GM20431 (cell line): Measurements from ENCODE around the gene ARHGEF4.

ENCODE experiments used
- in situ Hi-C: fragments of 300-500 bp; cut with MseI, MboI; formaldehyde crosslinking; loops from one replicate; pipeline ENCODE4 v1.15.0; 2020; ENCODE audit warnings: low sequenced_read_pairs; ENCODE audit not compliant: unreplicated experiment

The ARHGEF4 gene

DNA sequence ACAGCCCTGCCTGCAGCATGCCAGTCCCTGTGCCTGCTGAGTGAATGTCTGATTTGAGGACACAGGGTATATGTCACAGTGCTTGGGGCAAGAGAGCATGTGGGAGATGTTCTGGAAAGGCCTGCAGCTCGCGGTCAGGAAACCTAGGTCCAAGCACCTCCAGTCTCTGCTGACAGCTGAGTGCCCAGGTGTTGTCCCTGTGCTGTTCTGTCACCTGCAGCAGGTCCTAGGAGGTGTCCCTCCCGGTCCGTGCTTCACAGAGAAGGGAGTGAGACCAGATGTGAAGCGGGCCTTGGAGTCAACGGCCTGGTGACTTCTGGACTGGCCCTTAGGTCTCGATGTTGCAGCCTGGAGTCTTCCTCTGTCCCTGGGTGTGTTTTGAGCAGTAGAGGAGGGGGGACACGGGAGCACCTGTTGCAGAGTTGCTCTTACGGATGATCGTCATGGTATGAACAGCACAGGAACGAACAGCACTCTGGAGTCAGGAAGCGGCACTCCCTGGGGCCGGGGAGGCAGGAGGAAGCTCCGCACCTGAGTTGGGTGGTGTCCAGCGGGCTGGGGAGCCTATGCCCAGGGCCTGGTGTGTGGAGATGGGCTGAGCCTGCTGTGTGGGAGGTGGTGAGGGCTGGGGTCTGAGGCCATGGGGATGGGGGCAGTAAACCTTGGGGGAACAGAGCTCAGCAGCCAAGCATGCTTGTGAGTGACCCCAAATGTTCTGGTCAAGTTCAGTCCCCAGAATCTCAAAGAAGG is 21.6 kb upstream of the ARHGEF4 start:
- in situ Hi-C loops, result no loop called here

- in situ Hi-C loops, result no loop called here
Measured at GRCh38 chr2:130818809-130819208, 17.9 kb upstream of the ARHGEF4 start.

- in situ Hi-C loops, result no loop called here
Measured at GRCh38 chr2:130819226-130819607, 17.5 kb upstream of the ARHGEF4 start.

DNA sequence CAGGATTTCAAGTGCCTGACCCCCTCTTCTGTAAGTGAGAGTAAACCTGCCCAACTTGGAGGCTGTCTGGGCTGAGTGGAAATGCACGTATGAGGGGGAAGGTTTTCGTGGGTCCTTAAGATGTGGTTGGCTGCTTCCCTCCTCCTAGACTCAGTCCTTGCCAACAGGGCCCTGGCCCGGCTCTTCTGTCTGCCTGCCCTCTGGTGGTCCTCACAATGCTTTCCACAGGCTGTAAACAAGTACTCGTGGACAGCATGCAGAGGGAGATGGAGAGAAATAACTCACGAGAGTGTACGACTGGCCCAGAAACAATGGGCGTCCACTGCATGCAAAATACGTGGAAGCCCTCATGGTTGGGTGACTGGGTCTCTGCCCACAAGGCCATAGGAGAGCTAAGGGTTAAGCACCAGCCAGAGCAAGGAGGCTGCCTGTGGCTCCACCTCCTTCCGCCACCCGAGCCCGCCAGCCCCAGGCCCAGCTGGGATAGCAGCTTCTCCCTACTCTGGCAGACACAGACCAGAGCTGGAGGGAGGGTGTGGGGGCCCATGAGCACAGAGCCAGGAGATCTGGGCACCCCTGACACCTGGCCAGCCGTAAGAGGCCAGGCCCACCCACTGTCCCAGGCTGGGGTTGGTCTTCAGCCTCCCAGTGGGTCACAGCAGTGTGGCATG is 17.0 kb upstream of the ARHGEF4 start:
- in situ Hi-C loops, result no loop called here

- in situ Hi-C loops, result no loop called here
Measured at GRCh38 chr2:130820279-130820861, 16.3 kb upstream of the ARHGEF4 start.

- in situ Hi-C loops, result no loop called here
Measured at GRCh38 chr2:130821867-130822266, 14.8 kb upstream of the ARHGEF4 start.

DNA sequence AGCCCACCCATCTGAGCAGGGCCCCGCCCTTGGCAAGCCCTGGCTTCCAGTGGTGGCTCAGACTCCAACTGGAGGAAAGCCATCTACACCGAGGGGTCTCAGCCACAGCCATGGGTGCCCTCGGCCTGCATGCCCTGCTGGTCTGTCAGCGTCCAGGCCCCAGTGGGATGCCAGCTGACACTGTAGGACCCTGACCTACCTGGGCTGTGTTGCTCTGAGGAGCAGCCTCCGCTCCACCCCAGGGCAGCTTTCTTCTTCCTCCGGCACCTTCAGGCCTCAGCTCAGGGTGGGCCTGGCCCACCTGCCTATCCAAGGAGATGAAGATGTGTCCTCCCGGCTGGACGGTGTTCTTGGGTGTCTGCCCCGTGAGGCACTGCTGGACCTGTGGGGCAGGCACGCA is 13.9 kb upstream of the ARHGEF4 start:
- in situ Hi-C loops, result no loop called here

DNA sequence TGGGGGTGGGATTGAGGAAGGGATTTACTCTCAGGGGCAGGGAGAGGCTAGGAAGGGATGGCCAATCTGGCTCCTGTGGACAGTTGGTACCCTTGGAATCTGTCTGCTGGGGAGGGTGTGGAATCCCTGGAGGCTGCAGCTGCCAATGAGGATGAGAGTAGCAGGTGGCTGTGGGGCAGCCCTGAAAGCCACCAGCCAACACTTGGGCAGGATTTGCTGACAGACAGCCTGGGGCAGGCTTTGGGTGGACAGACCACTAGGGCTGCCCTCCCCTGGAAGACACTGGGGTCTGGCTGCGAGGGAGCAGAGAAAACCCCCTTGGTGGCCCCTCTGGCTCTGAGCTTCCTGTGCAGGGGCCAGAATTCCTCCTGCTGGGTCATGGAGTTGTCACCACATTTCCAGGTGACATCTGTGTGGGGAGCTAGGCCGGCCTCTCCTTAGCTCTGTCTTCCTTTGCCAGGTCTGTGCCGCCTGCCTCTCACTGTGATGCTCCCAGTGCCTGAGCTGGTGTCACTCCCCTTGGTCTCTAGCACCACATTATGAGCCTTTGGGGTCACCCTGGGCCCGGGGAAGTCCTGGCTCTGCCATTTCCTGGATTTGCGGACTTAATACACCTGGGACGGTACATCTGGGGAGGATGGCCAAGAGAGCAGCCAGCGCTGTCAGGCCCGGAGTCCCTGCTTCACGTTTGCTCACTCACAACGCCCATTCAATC is 13.4 kb upstream of the ARHGEF4 start:
- in situ Hi-C loops, result no loop called here

- in situ Hi-C loops, result no loop called here
Measured at GRCh38 chr2:130823886-130824491, 12.7 kb upstream of the ARHGEF4 start.

- in situ Hi-C loops, result no loop called here
Measured at GRCh38 chr2:130824492-130825061, 12.1 kb upstream of the ARHGEF4 start.

DNA sequence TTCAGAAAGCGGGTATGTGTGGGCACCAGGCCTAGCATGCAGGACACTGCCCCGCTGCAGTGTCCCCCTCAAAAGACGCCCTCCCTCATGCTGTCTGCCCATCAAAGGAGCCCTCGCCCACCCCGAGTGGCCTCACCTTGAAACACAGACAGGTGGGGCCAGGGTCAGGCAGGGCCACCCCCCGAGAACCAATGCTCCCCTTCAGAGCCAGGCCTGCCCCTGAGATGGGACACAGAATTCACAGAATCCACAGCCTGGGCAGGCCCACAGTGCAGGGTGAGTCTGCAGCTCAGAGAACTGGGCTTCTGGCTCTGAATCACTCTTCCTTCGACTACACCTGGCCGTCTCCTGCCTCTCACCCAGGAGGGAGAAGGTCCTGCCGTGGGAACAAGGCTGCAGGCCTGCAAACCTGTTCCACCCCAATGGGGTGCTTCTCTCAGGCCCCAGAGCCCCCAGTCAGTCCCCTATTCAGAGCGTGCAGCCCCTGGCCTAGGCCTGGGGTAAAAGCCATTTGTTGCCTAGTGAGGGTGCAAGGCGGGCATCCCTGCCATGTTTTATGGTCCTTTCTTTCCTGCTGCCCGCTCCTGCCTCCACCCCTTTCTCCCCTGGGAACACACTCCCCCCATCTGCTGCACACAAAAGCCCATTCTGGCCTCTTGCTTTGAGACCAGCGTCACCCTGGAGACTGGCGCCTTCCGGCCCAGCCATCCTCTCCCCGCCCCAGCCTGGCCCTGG is 11.3 kb upstream of the ARHGEF4 start:
- in situ Hi-C loops, result no loop called here

- in situ Hi-C loops, result no loop called here
Measured at GRCh38 chr2:130825966-130826253, 10.8 kb upstream of the ARHGEF4 start.

- in situ Hi-C loops, result no loop called here
Measured at GRCh38 chr2:130826419-130826818, 10.3 kb upstream of the ARHGEF4 start.

GRCh38 chr2:130826821-130827501 is 9.8 kb upstream of the ARHGEF4 start:
- in situ Hi-C loops, result no loop called here

DNA sequence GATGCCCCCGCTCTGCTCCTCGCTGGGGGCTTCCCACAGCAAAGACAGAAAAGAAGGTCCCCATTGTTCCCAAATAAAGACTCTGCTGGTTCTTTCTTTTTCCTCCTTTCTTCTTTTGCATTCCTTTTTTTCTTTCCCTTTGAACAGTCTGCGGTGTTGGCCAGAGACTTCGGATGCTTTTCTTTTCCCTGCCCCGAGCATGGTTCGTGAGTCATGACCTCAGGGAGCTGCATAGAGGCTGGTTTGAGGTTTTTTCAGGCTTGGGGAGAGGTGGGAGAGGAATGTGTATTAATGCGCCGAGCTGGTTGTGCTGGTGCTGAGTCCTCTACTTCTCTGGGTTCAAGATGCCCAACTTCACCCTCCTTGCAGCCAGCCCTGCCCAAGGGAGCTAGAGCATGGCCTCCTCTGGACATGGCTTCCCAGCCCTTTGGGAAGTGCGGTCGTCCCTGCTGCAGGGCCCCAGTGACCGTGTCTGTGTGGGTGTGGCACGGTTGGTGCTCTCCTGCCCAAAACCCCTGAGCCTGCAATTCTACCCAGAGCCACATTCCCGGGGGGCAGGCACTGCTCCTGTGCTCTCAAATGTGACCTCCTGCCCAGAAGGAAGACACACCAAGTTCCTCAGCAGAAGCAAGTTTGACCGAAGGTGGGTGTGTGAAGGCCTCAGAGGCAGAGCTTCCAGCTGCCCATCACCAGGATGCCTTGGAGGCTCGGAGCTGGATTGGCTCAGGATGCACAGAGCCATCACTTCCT is 9.0 kb upstream of the ARHGEF4 start:
- in situ Hi-C loops, result no loop called here

DNA sequence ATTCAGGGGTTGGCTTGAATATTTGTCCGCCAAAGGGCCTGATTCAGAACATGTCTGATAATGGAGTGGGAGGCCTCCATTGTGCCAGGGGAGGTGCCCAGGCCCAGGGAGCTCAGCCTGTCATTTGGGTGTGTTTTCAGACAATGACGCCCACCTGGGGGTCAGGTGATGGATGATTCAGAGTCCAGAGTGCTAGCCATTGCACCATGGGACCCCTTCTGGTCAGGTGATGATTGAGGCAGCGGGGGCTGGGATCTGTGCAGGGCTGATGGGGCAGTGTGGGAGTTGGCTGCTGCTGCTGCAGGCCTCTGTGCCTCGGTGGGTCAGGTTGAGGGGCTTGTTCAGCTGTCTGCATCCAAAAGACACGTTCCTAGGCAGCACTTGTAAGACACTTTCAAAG is 8.3 kb upstream of the ARHGEF4 start:
- in situ Hi-C loops, result no loop called here

GRCh38 chr2:130829015-130829414 is 7.7 kb upstream of the ARHGEF4 start:
- in situ Hi-C loops, result no loop called here

DNA sequence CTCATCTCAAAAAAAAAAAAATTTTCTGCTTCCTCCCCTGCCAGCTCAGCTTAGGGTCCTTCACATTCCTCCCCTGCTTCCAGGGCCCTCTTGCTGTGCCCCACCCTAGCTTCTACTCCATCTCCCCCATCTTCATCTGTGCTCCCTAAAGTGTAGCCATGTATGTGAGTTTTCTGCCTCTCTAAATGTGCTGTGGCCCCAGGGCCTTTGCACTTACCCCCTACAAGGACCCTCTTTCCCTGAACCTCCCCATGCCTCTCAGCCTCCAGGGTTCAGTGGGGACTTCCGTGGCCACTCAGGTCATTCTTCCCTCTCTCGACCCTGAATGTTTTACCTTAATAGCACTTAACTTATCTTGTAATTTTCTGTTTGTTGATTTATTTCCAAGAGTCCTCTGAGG is 6.2 kb upstream of the ARHGEF4 start:
- in situ Hi-C loops, result no loop called here
